ENCODE measurements around the gene LDLRAP1. TPM values are rescaled to one million over a fixed set of nuclear protein-coding genes. Genes with fewer than 3 reads are reported as not detected.

The LDLRAP1 gene
- total and polyA plus RNA-seq, 4 donors: 5.2 to 17.8 (median 13.3) TPM

GRCh38 chr1:25579292-25580252, 36.2 kb downstream of the LDLRAP1 start:
- Histone ChIP-seq H3K4me1 (ENCODE audit: control insufficient read depth in 4 of 4, insufficient read depth in 4 of 4, low read length in 3 of 4) (peaks cover 0 to 2% (median under 1%) of the 10 kb centered on the region in 4 donors), H3K9me3 (ENCODE audit: control insufficient read depth in 4 of 4, low read length in 3 of 4) (no peaks in the 10 kb centered on the region), H3K27ac (ENCODE audit: low read depth in 1 of 2, low read length in 2 of 2) (no peak overlapping the region), H3K36me3 (ENCODE audit: control insufficient read depth in 4 of 4, insufficient read depth in 3 of 4, low read depth in 1 of 4, low read length in 3 of 4) (no peaks in the 10 kb centered on the region), H3K4me3 (ENCODE audit: low read depth in 1 of 3, low read length in 3 of 3) (no peak overlapping the region), H3K27me3 (ENCODE audit: control insufficient read depth in 4 of 4, insufficient read depth in 4 of 4, low read length in 3 of 4) (no peaks in the 10 kb centered on the region), H3K9ac (ENCODE audit: low read depth in 1 of 2, low read length in 2 of 2) (no peak overlapping the region)
- TF ChIP-seq HNF4G (IDR thresholded peaks at IDR 0.05): no peak
- DNase-seq (ENCODE audit: low spot score): no peak
- WGBS: 92% methylated on average over 19 of the region's 19 CpGs

- TF ChIP-seq ATF3 (IDR thresholded peaks at IDR 0.05) (no peak), RAD21 (IDR thresholded peaks at IDR 0.05) (no peak), FOXA1 (IDR thresholded peaks at IDR 0.05) (no peak), EGR1 (IDR thresholded peaks at IDR 0.05; ENCODE audit: low read depth in 2 of 2) (no peak), CTCF (IDR thresholded peaks at IDR 0.05; ENCODE audit: low read depth, low read length, missing input control) (no peak), FOXA2 (IDR thresholded peaks at IDR 0.05) (no peak), SP1 (IDR thresholded peaks at IDR 0.05) (no peak), HNF4G (IDR thresholded peaks at IDR 0.05) (no peak), YY1 (IDR thresholded peaks at IDR 0.05) (no peak), TAF1 (conservative IDR thresholded peaks at IDR 0.05) (no peak), NR2F2 (IDR thresholded peaks at IDR 0.05) (no peak), ZBTB33 (IDR thresholded peaks at IDR 0.05) (no peak), HNF4A (conservative IDR thresholded peaks at IDR 0.05) (no peak), GABPA (IDR thresholded peaks at IDR 0.05 in 1 of 2, conservative IDR thresholded peaks at IDR 0.05 in 1 of 2) (no peak), RXRA (IDR thresholded peaks at IDR 0.05) (no peak), REST (IDR thresholded peaks at IDR 0.05) (no peak), JUND (IDR thresholded peaks at IDR 0.05) (no peak), MAX (IDR thresholded peaks at IDR 0.05) (no peak)
- no peak overlapping the region for H3K4me3 ChIP-seq (ENCODE audit: low read depth in 1 of 3, low read length in 3 of 3)
- no peaks in the 10 kb centered on the region for H3K9me3 ChIP-seq (ENCODE audit: control insufficient read depth in 4 of 4, low read length in 3 of 4)
- no peaks in the 10 kb centered on the region for H3K27me3 ChIP-seq (ENCODE audit: control insufficient read depth in 4 of 4, insufficient read depth in 4 of 4, low read length in 3 of 4)
- H3K36me3 ChIP-seq (ENCODE audit: control insufficient read depth in 4 of 4, insufficient read depth in 3 of 4, low read depth in 1 of 4, low read length in 3 of 4): no peaks in the 10 kb centered on the region
- H3K4me1 ChIP-seq (ENCODE audit: control insufficient read depth in 4 of 4, insufficient read depth in 4 of 4, low read length in 3 of 4): no peaks in the 10 kb centered on the region
- no peak overlapping the region for H3K27ac ChIP-seq (ENCODE audit: low read depth in 1 of 2, low read length in 2 of 2)
- DNase-seq (ENCODE audit: low spot score): no peak
- no peak overlapping the region for H3K9ac ChIP-seq (ENCODE audit: low read depth in 1 of 2, low read length in 2 of 2)
- WGBS: 82% methylated on average over 6 of the region's 6 CpGs
These were observed 37.5 kb downstream of the LDLRAP1 start for GRCh38 chr1:25580927-25581326.

Measured in liver (tissue), 9 donors.